Gastroesophageal sphincter (tissue), 4 donors: ENCODE measurements around the gene ITGA6. TPM values are rescaled to one million over a fixed set of nuclear protein-coding genes. Genes with fewer than 3 reads are reported as not detected.

Experiments
- ATAC-seq: fragments of 150-250 bp; one replicate; pipeline ENCODE4 v1.9.1; 2016; ENCODE audit warnings: mild to moderate bottlenecking, moderate library complexity
- H3K27ac ChIP-seq, 4 donors: fragments of 200-600 bp; sonication (generic) in 3 of 4; 1 replicate in 3 of 4; 2 replicates in 1 of 4; pipeline ENCODE4 v1.5.1; 2016 to 2019
- H3K27me3 ChIP-seq: fragments of 200-600 bp; sonication (generic); one replicate; pipeline ENCODE4 v1.5.1; 2019
- H3K36me3 ChIP-seq, 2 donors: fragments of 200-600 bp; sonication (generic); one replicate each; pipeline ENCODE4 v1.5.1; 2019; ENCODE audit warnings: control low read depth in 1 of 2
- H3K4me1 ChIP-seq, 3 donors: fragments of 200-600 bp; sonication (generic); 1 replicate in 2 of 3; 2 replicates in 1 of 3; pipeline ENCODE4 v1.5.1; 2016 to 2019; ENCODE audit warnings: control low read depth in 2 of 3
- H3K4me3 ChIP-seq, 2 donors: fragments of 200-600 bp; sonication (generic); one replicate each; pipeline ENCODE4 v1.5.1; 2019; ENCODE audit warnings: mild to moderate bottlenecking in 1 of 2, moderate library complexity in 1 of 2
- H3K9me3 ChIP-seq, 3 donors: fragments of 200-600 bp; sonication (generic); one replicate each; pipeline ENCODE4 v1.5.1; 2017 to 2019; ENCODE audit warnings: control low read depth in 2 of 3
- EP300 ChIP-seq: sonication (generic); formaldehyde crosslinking; IDR thresholded peaks from one replicate; pipeline ENCODE4 v1.6.1; 2017; ENCODE audit warnings: antibody characterized with exemption, mild to moderate bottlenecking
- POLR2A ChIP-seq, 2 donors: fragments of 450-650 bp; IDR thresholded peaks; one replicate each; pipeline ENCODE4 v1.6.1; 2017; ENCODE audit warnings: antibody characterized with exemption in 2 of 2, mild to moderate bottlenecking in 2 of 2, moderate library complexity in 1 of 2
- POLR2AphosphoS5 ChIP-seq: sonication (generic); formaldehyde crosslinking; IDR thresholded peaks from one replicate; pipeline ENCODE4 v1.6.1; 2017; ENCODE audit warnings: antibody characterized with exemption
- WGBS, 2 donors: methylation state at CpG; one replicate each; pipeline ENCODE4 v1.1.5; 2018; ENCODE audit warnings: low coverage in 1 of 2; 5-methylcytosine and 5-hydroxymethylcytosine counted together
- total RNA-seq, 4 donors: library from RNA; depleted of rRNA; stranded (reverse); fragments of >200 nt; gene quantifications; one replicate each; pipeline ENCODE4 v1.1.0, GENCODE V29; 2016
- TF ChIP-seq, protein P1 (sequence below), 4 experiments: fragments of 200-600 bp in 2 of 4; fragments of 450-650 bp in 2 of 4; sonication (generic) in 1 of 4; IDR thresholded peaks; one replicate each; pipeline ENCODE4 v1.5.1; 2017 to 2019; ENCODE audit warnings: antibody characterized with exemption in 4 of 4, mild to moderate bottlenecking in 2 of 4, moderate library complexity in 2 of 4

Gene ITGA6
- total RNA-seq, 4 donors from 2014 or later = 32.5 to 62.2 (median 48.7) TPM

DNA sequence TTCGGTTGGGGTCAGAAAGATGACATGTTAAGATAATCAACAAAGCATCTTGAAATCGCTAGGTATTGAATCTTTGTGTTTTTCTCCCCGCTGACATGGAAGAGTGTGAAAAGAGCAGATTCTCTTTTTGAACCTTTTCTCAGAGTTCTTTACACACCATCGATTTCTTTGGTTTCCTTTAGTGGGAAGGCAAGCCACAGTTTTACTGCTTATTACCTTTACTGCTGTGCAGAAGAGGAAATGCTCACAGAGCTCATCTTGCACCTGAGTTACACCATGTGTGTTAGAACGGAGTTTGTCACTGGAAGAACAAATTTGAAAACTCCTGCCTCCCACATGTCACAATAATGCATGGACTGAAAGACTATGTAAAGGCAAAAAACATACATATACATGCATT, 83.2 kb downstream of the ITGA6 start:
- TF ChIP-seq, protein P1, sequence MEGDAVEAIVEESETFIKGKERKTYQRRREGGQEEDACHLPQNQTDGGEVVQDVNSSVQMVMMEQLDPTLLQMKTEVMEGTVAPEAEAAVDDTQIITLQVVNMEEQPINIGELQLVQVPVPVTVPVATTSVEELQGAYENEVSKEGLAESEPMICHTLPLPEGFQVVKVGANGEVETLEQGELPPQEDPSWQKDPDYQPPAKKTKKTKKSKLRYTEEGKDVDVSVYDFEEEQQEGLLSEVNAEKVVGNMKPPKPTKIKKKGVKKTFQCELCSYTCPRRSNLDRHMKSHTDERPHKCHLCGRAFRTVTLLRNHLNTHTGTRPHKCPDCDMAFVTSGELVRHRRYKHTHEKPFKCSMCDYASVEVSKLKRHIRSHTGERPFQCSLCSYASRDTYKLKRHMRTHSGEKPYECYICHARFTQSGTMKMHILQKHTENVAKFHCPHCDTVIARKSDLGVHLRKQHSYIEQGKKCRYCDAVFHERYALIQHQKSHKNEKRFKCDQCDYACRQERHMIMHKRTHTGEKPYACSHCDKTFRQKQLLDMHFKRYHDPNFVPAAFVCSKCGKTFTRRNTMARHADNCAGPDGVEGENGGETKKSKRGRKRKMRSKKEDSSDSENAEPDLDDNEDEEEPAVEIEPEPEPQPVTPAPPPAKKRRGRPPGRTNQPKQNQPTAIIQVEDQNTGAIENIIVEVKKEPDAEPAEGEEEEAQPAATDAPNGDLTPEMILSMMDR (IDR thresholded peaks at IDR 0.05) = no peak
- no peak for TF ChIP-seq POLR2A (IDR thresholded peaks at IDR 0.05)
- TF ChIP-seq EP300 = no peak
- no peak for TF ChIP-seq POLR2AphosphoS5
- no peaks in the 10 kb centered on the region for H3K27me3 ChIP-seq
- 88 to 89% methylated on average over 3 to 5 of the region's 5 CpGs for WGBS, 2 donors
- H3K9me3 ChIP-seq = peaks cover 0 to 33% (median 0%) of the 10 kb centered on the region in 3 donors
- H3K27ac ChIP-seq = no peak overlapping the region
- peaks cover 0 to 10% of the 10 kb centered on the region in 2 donors for H3K36me3 ChIP-seq
- H3K4me3 ChIP-seq = no peak overlapping the region
- no peaks in the 10 kb centered on the region for H3K4me1 ChIP-seq
- no peak for ATAC-seq

DNA sequence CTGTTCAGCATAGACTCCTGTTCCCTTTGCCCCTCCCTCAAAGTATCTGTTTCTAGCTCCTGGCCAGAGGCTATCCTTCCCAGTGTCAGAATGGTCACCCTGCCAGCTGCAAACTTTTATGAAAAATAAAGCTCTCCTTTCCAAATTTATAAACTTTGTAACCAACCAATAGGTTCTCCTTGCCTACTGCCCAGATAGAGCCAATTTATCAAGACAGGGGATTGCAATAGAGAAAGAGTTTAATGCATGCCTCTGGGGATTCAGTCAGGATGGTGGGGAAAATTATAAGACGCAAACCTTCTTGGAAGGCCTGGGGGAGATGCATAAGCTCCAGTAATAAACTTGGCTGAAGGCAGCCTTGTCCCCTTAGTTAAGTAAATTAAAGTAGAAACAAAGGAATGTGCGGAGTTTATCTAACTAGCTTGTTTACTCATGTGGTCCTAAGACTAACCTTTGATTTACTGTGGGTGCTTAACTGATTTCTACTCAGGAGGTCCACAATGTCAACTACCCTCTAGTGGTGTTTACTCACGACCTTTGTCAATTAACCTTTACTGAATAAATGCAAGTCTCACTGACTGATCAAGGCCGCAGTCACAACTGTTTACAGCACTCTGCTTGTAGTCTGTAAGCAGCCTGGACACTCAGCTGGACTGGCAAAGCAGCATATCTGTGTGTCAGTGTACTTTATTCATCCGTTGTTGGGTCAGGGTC, 85.6 kb downstream of the ITGA6 start:
- no peak for ATAC-seq
- Histone ChIP-seq H3K27me3 (no peaks in the 10 kb centered on the region), H3K27ac (no peak overlapping the region), H3K36me3 (peaks cover 0 to 4% of the 10 kb centered on the region in 2 donors), H3K9me3 (peaks cover 0 to 33% (median 0%) of the 10 kb centered on the region in 3 donors), H3K4me1 (no peaks in the 10 kb centered on the region), H3K4me3 (no peak overlapping the region)
- TF ChIP-seq, protein P1 (IDR thresholded peaks at IDR 0.05) = no peak
- TF ChIP-seq EP300 = no peak
- 88 to 100% methylated on average over 2 to 5 of the region's 5 CpGs for WGBS, 2 donors

DNA sequence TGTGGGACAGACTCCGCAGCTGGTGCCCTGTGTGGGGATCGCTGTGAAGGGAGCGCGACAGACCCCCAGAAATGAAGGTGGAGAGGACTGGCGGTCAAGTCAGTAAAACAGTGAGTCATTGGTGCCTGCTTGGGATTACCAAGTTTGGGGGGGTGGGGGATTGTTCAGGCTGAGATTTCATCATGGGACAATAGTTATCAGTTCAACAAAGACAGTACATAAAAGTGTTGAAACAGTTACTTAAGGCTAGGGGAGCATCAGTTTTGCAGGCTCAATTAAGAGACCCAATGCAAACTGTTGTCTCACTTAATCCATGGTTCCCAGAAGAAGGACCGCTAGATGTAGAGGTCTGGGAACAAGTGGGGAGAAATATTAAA, 86.1 kb downstream of the ITGA6 start:
- 95 to 100% methylated on average over 1 to 2 of the region's 6 CpGs for WGBS, 2 donors
- no peak for ATAC-seq
- Histone ChIP-seq H3K4me1 (no peaks in the 10 kb centered on the region), H3K36me3 (peaks cover 0 to 4% of the 10 kb centered on the region in 2 donors), H3K27ac (no peak overlapping the region), H3K9me3 (peaks cover 0 to 33% (median 0%) of the 10 kb centered on the region in 3 donors), H3K27me3 (no peaks in the 10 kb centered on the region), H3K4me3 (no peak overlapping the region)
- TF ChIP-seq POLR2AphosphoS5 (no peak), EP300 (no peak), POLR2A (IDR thresholded peaks at IDR 0.05) (no peak)
- TF ChIP-seq, protein P1 (IDR thresholded peaks at IDR 0.05) = no peak

DNA sequence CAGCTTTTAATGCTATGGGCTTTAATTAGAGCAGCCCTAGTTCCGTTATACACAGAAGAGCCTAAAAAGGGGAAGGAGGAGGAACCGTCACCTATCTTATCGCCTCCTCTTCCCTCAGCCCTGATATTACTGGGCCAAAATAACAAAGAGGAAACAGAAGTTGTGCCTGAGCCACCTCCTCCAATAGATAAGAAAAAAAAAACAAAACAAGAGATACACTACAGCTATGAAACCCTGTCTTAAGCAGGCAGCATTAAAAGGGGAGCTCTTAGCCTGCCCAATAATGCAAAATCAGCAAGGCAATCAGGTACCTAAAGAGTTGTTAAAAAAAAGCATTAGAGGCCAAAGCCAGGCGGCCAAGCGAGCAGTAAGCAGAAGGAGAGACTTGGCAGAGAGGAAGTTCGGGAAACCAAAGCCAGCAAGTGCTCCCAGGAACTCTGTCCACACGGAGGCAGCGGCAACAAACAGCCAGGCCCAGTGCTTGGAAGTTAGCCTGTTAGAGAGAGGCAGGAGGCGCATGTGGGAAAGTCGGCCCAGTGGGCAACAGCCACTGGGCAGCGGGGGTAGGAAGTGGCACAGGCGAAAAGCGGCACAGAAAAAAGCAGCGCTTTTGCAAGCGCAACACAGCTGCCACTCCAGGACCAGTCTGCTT, 86.7 kb downstream of the ITGA6 start:
- Histone ChIP-seq H3K9me3 (peaks cover 0 to 33% (median 0%) of the 10 kb centered on the region in 3 donors), H3K4me3 (no peak overlapping the region), H3K27ac (no peak overlapping the region), H3K4me1 (no peaks in the 10 kb centered on the region), H3K27me3 (no peaks in the 10 kb centered on the region), H3K36me3 (peaks cover 0 to 4% of the 10 kb centered on the region in 2 donors)
- TF ChIP-seq, protein P1 (IDR thresholded peaks at IDR 0.05) = no peak
- TF ChIP-seq POLR2A (IDR thresholded peaks at IDR 0.05) = no peak
- TF ChIP-seq EP300 = no peak
- TF ChIP-seq POLR2AphosphoS5 = no peak
- WGBS, 2 donors = 83 to 84% methylated on average over 14 to 15 of the region's 15 CpGs
- no peak for ATAC-seq

DNA sequence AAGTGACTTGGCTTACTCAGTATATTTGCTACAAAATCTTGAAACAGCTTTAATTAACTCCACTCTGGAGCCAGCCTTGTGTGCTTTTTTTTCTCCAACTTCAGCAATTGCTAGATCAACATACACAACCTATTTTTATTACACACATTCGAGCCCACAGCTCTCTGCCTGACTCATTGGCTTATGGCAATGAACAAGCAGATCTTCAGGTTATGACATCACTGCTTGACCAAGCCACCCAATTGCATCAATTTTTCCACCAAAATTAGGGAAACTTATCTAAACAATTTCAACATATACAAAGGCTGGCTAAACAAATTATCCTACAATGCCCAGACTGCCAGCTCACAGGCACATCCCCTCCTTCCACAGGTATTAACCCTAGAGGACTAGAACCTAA, 88.9 kb downstream of the ITGA6 start:
- Histone ChIP-seq H3K4me1 (no peaks in the 10 kb centered on the region), H3K9me3 (peaks cover 0 to 23% (median 0%) of the 10 kb centered on the region in 3 donors), H3K27me3 (no peaks in the 10 kb centered on the region), H3K36me3 (peaks cover 0 to 4% of the 10 kb centered on the region in 2 donors), H3K27ac (no peak overlapping the region), H3K4me3 (no peak overlapping the region)
- no peak for ATAC-seq
- 17 to 44% methylated on average over 1 of the region's 1 CpG for WGBS, 2 donors
- TF ChIP-seq POLR2A (IDR thresholded peaks at IDR 0.05) = no peak
- TF ChIP-seq, protein P1 (IDR thresholded peaks at IDR 0.05) = no peak
- no peak for TF ChIP-seq EP300
- TF ChIP-seq POLR2AphosphoS5 = no peak
